ENCODE results near the gene YTHDF2. TPM values are rescaled to one million over a fixed set of nuclear protein-coding genes. Genes with fewer than 3 reads are reported as not detected.
"Not testable (repeated sequence)": the region's sequence is repeated elsewhere in the genome, so short reads cannot be mapped to it uniquely, and the experiment has no call there.

The YTHDF2 gene
- total RNA-seq, 5 donors from 2014 or later (not counting 1 experiment from before 2014, with no cell fraction given): 61.3 to 77.3 (median 67.0) TPM

DNA sequence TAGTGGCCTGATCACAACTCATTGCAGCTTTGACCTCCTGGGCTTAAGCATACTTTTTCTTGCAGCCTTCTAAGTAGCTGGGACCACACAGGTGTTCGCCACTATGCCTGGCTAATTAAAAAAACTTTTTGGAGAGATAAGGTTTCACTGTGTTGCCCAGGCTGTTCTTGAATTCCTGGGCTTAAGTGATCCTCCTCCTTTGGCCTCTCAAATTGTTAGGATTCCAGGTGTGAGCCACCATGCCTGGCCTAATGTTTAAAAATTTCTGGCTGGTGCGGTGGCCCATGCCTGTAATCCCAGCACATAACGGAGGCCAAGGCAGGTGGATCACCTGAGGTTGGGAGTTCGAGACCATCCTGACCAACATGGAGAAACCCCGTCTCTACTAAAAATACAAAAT, 24.4 kb downstream of the YTHDF2 start:
- H3K27ac ChIP-seq (ENCODE audit: low read length): no peak overlapping the region
- no peaks in the 10 kb centered on the region for H3K9me3 ChIP-seq
- H3K36me3 ChIP-seq (ENCODE audit: control insufficient read depth in 2 of 2, extremely low read depth in 1 of 2, insufficient read depth in 1 of 2, low read length in 1 of 2): peaks cover 0 to 34% of the 10 kb centered on the region in 2 donors
- Mint-ChIP-seq H3K36me3 (peaks cover 23% of the 10 kb centered on the region), H3K4me3 (no peak overlapping the region), H3K27me3 (no peaks in the 10 kb centered on the region), H3K9me3 (no peaks in the 10 kb centered on the region), H3K4me1 (peaks cover 37 to 53% (median 39%) of the 10 kb centered on the region in 3 donors), H3K27ac (no peak overlapping the region)
- ATAC-seq (replicated peaks in 1 of 4): no peak
- peaks cover 2 to 16% of the 10 kb centered on the region in 2 experiments for H3K4me1 ChIP-seq (ENCODE audit: control insufficient read depth in 1 of 2, extremely low read depth in 1 of 2, insufficient read depth in 2 of 2, low read length in 2 of 2)
- 88% methylated on average over 3 of the region's 5 CpGs for WGBS (ENCODE audit: insufficient coverage)
- DNase-seq: no peak
- CTCF ChIA-PET: no interaction called here
- POLR2A ChIA-PET: no interaction called here
- H3K27me3 ChIP-seq (replicated peaks in 1 of 2; ENCODE audit: control insufficient read depth in 2 of 2, extremely low read depth in 1 of 2, insufficient read depth in 2 of 2, low read length in 1 of 2): no peaks in the 10 kb centered on the region
- no peak overlapping the region for H3K4me3 ChIP-seq (ENCODE audit: control insufficient read depth in 1 of 2, extremely low read depth in 1 of 2, low read length in 1 of 2)

DNA sequence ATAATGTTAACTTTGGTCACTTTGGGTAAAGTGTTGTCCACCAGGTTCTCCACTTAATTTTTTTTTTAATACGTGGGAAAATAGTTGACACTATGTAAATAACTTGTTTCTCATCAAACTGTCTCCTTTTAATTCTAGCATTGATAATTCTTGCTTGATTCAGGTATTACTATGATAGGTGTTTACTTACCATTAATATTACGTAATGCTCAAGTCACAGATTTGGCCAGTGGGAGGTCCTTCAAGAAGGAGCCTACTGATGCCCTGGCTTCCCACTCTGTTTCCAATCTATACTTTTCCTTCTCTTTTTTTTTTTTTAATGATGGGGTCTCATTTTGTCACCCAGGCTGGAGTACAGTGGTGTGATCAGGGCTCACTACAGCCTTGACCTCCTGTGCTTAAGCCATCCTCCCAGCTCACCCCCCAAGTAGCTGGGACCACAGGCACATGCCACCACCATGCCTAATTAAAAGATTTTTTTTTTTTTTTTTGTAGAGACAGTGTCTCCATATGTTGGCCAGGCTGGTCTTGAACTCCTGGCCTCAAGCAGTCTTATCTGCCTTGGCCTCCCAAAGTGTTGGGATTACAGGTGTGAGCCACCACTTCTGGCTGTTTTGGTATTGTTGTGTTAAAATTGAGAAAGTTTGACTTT, 29.9 kb downstream of the YTHDF2 start:
- no peaks in the 10 kb centered on the region for H3K27me3 ChIP-seq (replicated peaks in 1 of 2; ENCODE audit: control insufficient read depth in 2 of 2, extremely low read depth in 1 of 2, insufficient read depth in 2 of 2, low read length in 1 of 2)
- Mint-ChIP-seq H3K27ac (peak overlapping the region in 1 of 2 donors; percentile 62), H3K9me3 (no peaks in the 10 kb centered on the region), H3K27me3 (no peaks in the 10 kb centered on the region), H3K4me3 (no peak overlapping the region), H3K4me1 (peaks cover 27 to 32% (median 31%) of the 10 kb centered on the region in 3 donors), H3K36me3 (peaks cover 20% of the 10 kb centered on the region)
- H3K27ac ChIP-seq (ENCODE audit: low read length): no peak overlapping the region
- H3K36me3 ChIP-seq (ENCODE audit: control insufficient read depth in 2 of 2, extremely low read depth in 1 of 2, insufficient read depth in 1 of 2, low read length in 1 of 2): peaks cover 0 to 20% of the 10 kb centered on the region in 2 donors
- peaks cover 0 to 10% of the 10 kb centered on the region in 2 experiments for H3K4me1 ChIP-seq (ENCODE audit: control insufficient read depth in 1 of 2, extremely low read depth in 1 of 2, insufficient read depth in 2 of 2, low read length in 2 of 2)
- POLR2A ChIA-PET: no interaction called here
- no peak for DNase-seq
- CTCF ChIA-PET: no interaction called here
- H3K4me3 ChIP-seq (ENCODE audit: control insufficient read depth in 1 of 2, extremely low read depth in 1 of 2, low read length in 1 of 2): no peak overlapping the region
- ATAC-seq (replicated peaks in 1 of 4): no peak
- H3K9me3 ChIP-seq: no peaks in the 10 kb centered on the region
- WGBS (ENCODE audit: insufficient coverage): no CpG with 5 or more reads among the region's 2 CpGs

DNA sequence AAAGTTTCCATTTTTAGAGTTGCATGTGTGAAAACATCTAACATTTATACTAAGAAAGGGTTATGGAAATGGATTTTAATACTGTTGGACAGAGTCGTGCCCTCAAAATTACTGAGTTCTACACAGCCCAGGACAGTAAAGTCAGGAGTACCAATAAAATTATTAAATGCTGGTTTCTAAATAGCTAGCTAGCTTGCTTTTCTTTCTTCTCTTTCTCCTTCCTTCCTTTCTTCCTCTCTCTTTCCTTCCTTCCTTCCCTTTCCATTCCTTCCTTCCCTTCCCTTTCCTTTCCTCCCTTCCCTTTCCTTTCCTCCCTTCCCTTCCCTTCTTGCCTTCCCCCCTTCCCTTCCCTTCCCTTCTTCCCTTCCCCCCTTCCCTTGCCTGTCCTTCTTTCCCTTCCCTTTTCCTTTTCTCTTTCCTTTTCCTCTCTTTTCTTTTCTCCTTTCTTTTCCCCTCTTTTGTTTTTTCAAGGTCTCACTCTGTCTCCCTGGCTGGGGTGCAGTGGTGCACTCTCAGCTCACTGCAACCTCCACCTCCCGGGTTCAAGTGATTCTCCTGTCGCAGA, 33.9 kb downstream of the YTHDF2 start:
- H3K27ac ChIP-seq (ENCODE audit: low read length): no peak overlapping the region
- Mint-ChIP-seq H3K27ac (no peak overlapping the region), H3K4me1 (peaks cover 19 to 25% (median 22%) of the 10 kb centered on the region in 3 donors), H3K4me3 (no peak overlapping the region), H3K9me3 (no peaks in the 10 kb centered on the region), H3K36me3 (peaks cover 15% of the 10 kb centered on the region), H3K27me3 (no peaks in the 10 kb centered on the region)
- DNase-seq: no peak
- ChIA-PET POLR2A (no interaction called here), CTCF (no interaction called here)
- no peak for ATAC-seq (replicated peaks in 1 of 4)
- no peaks in the 10 kb centered on the region for H3K9me3 ChIP-seq
- H3K4me1 ChIP-seq (ENCODE audit: control insufficient read depth in 1 of 2, extremely low read depth in 1 of 2, insufficient read depth in 2 of 2, low read length in 2 of 2): peaks cover 2 to 17% of the 10 kb centered on the region in 2 experiments
- H3K36me3 ChIP-seq (ENCODE audit: control insufficient read depth in 2 of 2, extremely low read depth in 1 of 2, insufficient read depth in 1 of 2, low read length in 1 of 2): peaks cover 0 to 16% of the 10 kb centered on the region in 2 donors
- no peaks in the 10 kb centered on the region for H3K27me3 ChIP-seq (replicated peaks in 1 of 2; ENCODE audit: control insufficient read depth in 2 of 2, extremely low read depth in 1 of 2, insufficient read depth in 2 of 2, low read length in 1 of 2)
- WGBS (ENCODE audit: insufficient coverage): 100% methylated on average over 1 of the region's 3 CpGs
- H3K4me3 ChIP-seq (ENCODE audit: control insufficient read depth in 1 of 2, extremely low read depth in 1 of 2, low read length in 1 of 2): no peak overlapping the region

DNA sequence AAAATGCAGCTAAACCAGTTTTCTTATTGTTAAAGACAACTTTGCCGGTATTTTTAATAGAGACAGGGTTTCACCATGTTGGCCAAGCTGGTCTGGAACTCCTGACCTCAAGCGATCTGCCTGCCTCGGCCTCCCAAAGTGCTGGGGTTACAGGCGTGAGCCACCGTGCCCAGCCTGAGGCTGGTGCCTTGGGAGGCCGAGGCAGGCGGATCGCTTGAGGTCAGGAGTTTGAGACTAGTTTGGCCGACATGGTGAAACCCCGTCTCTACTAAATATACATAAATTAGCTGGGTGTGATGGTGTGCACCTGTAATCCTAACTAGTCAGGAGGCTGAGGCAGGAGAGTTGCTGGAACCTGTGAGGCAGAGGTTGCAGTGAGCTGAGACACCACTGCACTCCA, 35.2 kb downstream of the YTHDF2 start:
- H3K9me3 Mint-ChIP-seq; H3K9me3 ChIP-seq; H3K27me3 Mint-ChIP-seq; H3K4me3 Mint-ChIP-seq; DNase-seq; H3K4me3 ChIP-seq (ENCODE audit: control insufficient read depth in 1 of 2, extremely low read depth in 1 of 2, low read length in 1 of 2); ATAC-seq (replicated peaks in 1 of 4); H3K27ac ChIP-seq (ENCODE audit: low read length); H3K27ac Mint-ChIP-seq; H3K36me3 ChIP-seq (ENCODE audit: control insufficient read depth in 2 of 2, extremely low read depth in 1 of 2, insufficient read depth in 1 of 2, low read length in 1 of 2); H3K27me3 ChIP-seq (replicated peaks in 1 of 2; ENCODE audit: control insufficient read depth in 2 of 2, extremely low read depth in 1 of 2, insufficient read depth in 2 of 2, low read length in 1 of 2): not testable (repeated sequence)
- Mint-ChIP-seq H3K4me1 (peaks cover 7 to 15% (median 13%) of the 10 kb centered on the region in 3 donors), H3K36me3 (peaks cover 10% of the 10 kb centered on the region)
- peaks cover 2 to 16% of the 10 kb centered on the region in 2 experiments for H3K4me1 ChIP-seq (ENCODE audit: control insufficient read depth in 1 of 2, extremely low read depth in 1 of 2, insufficient read depth in 2 of 2, low read length in 2 of 2)
- CTCF ChIA-PET: interaction anchor here in 1 of 2 donors (0.6 kb wide), 1 partner anchor 104 kb away, joined by 3 read pairs; no protein-coding TSS in a partner anchor
- 90% methylated on average over 3 of the region's 10 CpGs for WGBS (ENCODE audit: insufficient coverage)
- POLR2A ChIA-PET: interaction anchor here in 1 of 2 donors (0.6 kb wide), 1 partner anchor 131 kb away, joined by 9 read pairs; no protein-coding TSS in a partner anchor

DNA sequence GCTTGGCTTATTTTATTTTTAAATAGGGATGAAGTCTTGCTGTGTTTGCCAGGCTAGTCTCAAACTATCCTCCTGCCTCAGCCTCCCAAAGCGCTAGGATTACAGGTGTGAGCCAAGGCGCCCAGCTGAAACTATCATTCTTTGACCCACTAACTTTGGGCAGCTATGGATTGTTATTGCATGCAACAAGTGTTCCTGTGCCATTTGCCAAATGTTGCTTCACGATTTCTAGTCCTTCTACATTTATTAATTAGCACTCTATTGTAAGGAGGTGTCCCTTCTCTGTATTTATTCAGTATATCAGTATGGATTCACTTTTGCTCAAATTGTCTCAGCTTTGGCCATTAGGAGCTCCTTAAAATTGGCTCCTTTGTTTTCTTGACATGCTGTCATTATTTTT, 36.4 kb downstream of the YTHDF2 start:
- Histone ChIP-seq H3K4me1 (ENCODE audit: control insufficient read depth in 1 of 2, extremely low read depth in 1 of 2, insufficient read depth in 2 of 2, low read length in 2 of 2) (peaks cover 2 to 16% of the 10 kb centered on the region in 2 experiments), H3K27ac (ENCODE audit: low read length) (no peak overlapping the region), H3K4me3 (ENCODE audit: control insufficient read depth in 1 of 2, extremely low read depth in 1 of 2, low read length in 1 of 2) (no peak overlapping the region), H3K9me3 (no peaks in the 10 kb centered on the region), H3K27me3 (replicated peaks in 1 of 2; ENCODE audit: control insufficient read depth in 2 of 2, extremely low read depth in 1 of 2, insufficient read depth in 2 of 2, low read length in 1 of 2) (no peaks in the 10 kb centered on the region), H3K36me3 (ENCODE audit: control insufficient read depth in 2 of 2, extremely low read depth in 1 of 2, insufficient read depth in 1 of 2, low read length in 1 of 2) (peaks cover 0 to 8% of the 10 kb centered on the region in 2 donors)
- ATAC-seq (replicated peaks in 1 of 4) (no peak), DNase-seq (no peak)
- Mint-ChIP-seq H3K27me3 (no peaks in the 10 kb centered on the region), H3K9me3 (no peaks in the 10 kb centered on the region), H3K36me3 (peaks cover 10% of the 10 kb centered on the region), H3K4me3 (no peak overlapping the region), H3K4me1 (peaks cover 5 to 13% (median 13%) of the 10 kb centered on the region in 3 donors), H3K27ac (peak overlapping the region in 1 of 2 donors; percentile 22)
- no CpG with 5 or more reads among the region's 3 CpGs for WGBS (ENCODE audit: insufficient coverage)
- ChIA-PET CTCF (interaction anchor here in 1 of 2 donors (0.6 kb wide), 1 partner anchor 37 kb away, joined by 3 read pairs; no protein-coding TSS in a partner anchor), POLR2A (interaction anchor here in 1 of 2 donors (0.6 kb wide), 1 partner anchor 1447 kb away, joined by 3 read pairs; no protein-coding TSS in a partner anchor)

DNA sequence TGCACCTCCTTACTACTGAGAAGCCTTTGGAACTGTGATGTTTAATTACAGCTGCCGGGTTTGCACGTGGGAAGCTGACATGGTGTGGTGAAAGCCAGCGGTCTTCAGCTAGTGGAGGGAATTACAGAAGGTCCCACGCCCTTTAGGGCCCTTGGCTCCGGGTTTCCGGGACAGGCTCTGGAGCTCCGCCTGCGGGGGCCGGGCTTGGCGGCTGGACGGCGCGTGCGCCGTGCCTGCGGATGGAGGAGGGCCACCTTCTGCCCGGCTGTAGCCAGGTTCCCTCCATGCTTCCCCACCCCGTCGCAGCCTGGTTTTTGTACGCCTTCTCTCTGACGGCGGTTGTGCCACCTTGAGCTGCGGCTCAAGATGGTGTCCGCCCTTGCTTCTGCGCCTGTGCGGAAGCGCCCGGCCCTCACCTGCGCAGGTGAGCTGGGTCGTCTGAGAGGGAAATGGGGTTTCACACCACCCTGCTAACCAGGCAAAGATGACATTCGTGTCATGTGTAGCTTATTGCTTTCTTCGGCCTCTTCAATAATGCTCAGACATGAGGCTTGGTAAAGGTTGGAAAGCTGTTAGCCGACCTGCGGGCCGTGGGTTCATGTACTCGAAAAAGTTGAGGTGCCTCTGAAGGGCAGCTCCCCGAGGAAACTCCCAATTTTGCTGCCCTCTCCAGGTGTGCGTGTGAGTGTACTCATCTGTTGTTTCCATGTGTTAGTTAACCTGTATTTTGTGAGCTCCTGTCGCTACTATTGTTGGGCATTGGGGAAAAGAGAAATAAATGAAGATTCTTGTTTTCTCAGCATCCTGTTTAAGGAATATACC, 38.6 kb downstream of the YTHDF2 start:
- peak overlapping the region; percentile 75 to 85 (median 78) for H3K4me3 Mint-ChIP-seq
- ChIA-PET CTCF (interaction anchor here (0.5 to 2.8 kb wide), 9 partner anchors 8 to 427 kb away, joined by 3 to 32 read pairs (median 4); partner anchors contain the start of gene YTHDF2 (in 1 of the 2)), POLR2A (interaction anchor here (0.5 to 1.7 kb wide), 7 partner anchors 18 to 386 kb away, joined by 3 to 10 read pairs (median 5); partner anchors contain the start of genes TAF12 (in 1 of the 2) and YTHDF2 (in 1 of the 2))
- DNase-seq: peak; percentile 47 to 80 (median 67)
- peak overlapping the region; percentile 76 to 81 for H3K27ac Mint-ChIP-seq
- Histone ChIP-seq H3K4me3 (ENCODE audit: control insufficient read depth in 1 of 2, extremely low read depth in 1 of 2, low read length in 1 of 2) (peak overlapping the region; percentile 64 to 76), H3K27me3 (replicated peaks in 1 of 2; ENCODE audit: control insufficient read depth in 2 of 2, extremely low read depth in 1 of 2, insufficient read depth in 2 of 2, low read length in 1 of 2) (no peaks in the 10 kb centered on the region), H3K36me3 (ENCODE audit: control insufficient read depth in 2 of 2, extremely low read depth in 1 of 2, insufficient read depth in 1 of 2, low read length in 1 of 2) (no peaks in the 10 kb centered on the region), H3K9me3 (no peaks in the 10 kb centered on the region), H3K4me1 (ENCODE audit: control insufficient read depth in 1 of 2, extremely low read depth in 1 of 2, insufficient read depth in 2 of 2, low read length in 2 of 2) (peaks cover 2 to 16% of the 10 kb centered on the region in 2 experiments), H3K27ac (ENCODE audit: low read length) (peak overlapping the region; percentile 64)
- no peaks in the 10 kb centered on the region for H3K36me3 Mint-ChIP-seq
- WGBS (ENCODE audit: insufficient coverage): 13% methylated on average over 35 of the region's 39 CpGs
- peaks cover 5 to 10% (median 9%) of the 10 kb centered on the region in 3 donors for H3K4me1 Mint-ChIP-seq
- no peaks in the 10 kb centered on the region for H3K9me3 Mint-ChIP-seq
- peak; percentile 91 to 95 (median 94) for ATAC-seq (replicated peaks in 1 of 4)
- no peaks in the 10 kb centered on the region for H3K27me3 Mint-ChIP-seq
